ENCODE results near the gene KIF6.

Gene KIF6

GRCh38 chr6:39312912-39313525, 412.2 kb downstream of the KIF6 start:
- POLR2A ChIA-PET: no interaction called here

GRCh38 chr6:39310542-39310941, 414.7 kb downstream of the KIF6 start:
- ChIA-PET POLR2A (no interaction called here), CTCF (interaction anchor here (0.7 to 1.9 kb wide), 9 partner anchors 24 to 443 kb away, joined by 3 to 7 read pairs (median 5); no protein-coding TSS in a partner anchor)
- DNase-seq (ENCODE audit: extremely low spot score): no peak
- TF ChIP-seq SP1 (IDR thresholded peaks at IDR 0.05) (no peak), PKNOX1 (IDR thresholded peaks at IDR 0.05) (no peak), FOXK2 (IDR thresholded peaks at IDR 0.05) (no peak), FOXM1 (IDR thresholded peaks at IDR 0.05; ENCODE audit: borderline replicate concordance) (no peak), CTBP1 (IDR thresholded peaks at IDR 0.05; ENCODE audit: borderline replicate concordance) (no peak)

More at GRCh38 chr6:39312912-39313525, 412.2 kb downstream of the KIF6 start:
- no peak for TF ChIP-seq FOXM1 (IDR thresholded peaks at IDR 0.05; ENCODE audit: borderline replicate concordance)
- no peak for TF ChIP-seq L3MBTL2 (conservative IDR thresholded peaks at IDR 0.05)
- no peak for TF ChIP-seq NFRKB (IDR thresholded peaks at IDR 0.05)
- no peak for TF ChIP-seq ARNT (IDR thresholded peaks at IDR 0.05)
- TF ChIP-seq ZNF384 (IDR thresholded peaks at IDR 0.05): no peak
- CTCF ChIA-PET: no interaction called here
- no peak for DNase-seq (ENCODE audit: extremely low spot score)

DNA sequence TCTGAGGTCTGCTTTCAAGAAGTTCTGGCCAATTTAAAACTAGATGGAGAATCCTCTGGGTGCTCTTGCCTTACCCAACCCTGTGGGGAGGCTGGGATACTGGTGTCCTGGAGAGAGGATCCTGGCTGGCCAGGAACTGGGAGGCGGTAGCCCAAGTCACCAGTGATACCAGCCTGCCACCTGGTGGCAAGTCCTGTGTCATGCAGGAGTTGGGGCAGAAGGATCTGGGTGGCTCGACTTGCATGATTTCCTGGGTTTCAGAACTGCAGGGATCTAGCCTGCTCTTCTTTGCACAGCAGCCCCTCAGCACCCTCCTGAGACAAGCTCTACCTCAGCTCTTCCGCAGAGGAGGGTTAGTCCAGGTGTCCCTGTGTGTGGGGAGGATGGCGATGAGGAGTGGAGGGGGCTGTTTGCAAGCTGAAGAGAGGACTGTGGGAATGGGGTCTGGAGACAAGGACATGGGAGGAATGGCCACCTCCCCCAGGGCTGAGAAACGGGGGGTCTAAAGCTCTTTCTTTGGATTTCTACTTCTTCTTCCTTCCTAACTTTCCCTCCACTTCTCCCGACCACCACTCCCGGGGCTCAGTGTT, 415.2 kb downstream of the KIF6 start:
- TF ChIP-seq FOXA1 (IDR thresholded peaks at IDR 0.05): no peak
- no peak for TF ChIP-seq L3MBTL2 (conservative IDR thresholded peaks at IDR 0.05)
- TF ChIP-seq FOXM1 (IDR thresholded peaks at IDR 0.05; ENCODE audit: borderline replicate concordance): no peak
- TF ChIP-seq ARNT (IDR thresholded peaks at IDR 0.05): no peak
- TF ChIP-seq ZNF384 (IDR thresholded peaks at IDR 0.05): no peak
- no peak for TF ChIP-seq TARDBP (IDR thresholded peaks at IDR 0.05)
- no peak for TF ChIP-seq PKNOX1 (IDR thresholded peaks at IDR 0.05)
- TF ChIP-seq BHLHE40 (IDR thresholded peaks at IDR 0.05; ENCODE audit: borderline replicate concordance): no peak
- TF ChIP-seq SUZ12 (IDR thresholded peaks at IDR 0.05): no peak
- no peak for TF ChIP-seq SP1 (IDR thresholded peaks at IDR 0.05)
- CTCF ChIA-PET: interaction anchor here (0.5 to 1.9 kb wide), 12 partner anchors 24 to 618 kb away, joined by 3 to 7 read pairs (median 4); no protein-coding TSS in a partner anchor
- POLR2A ChIA-PET: no interaction called here
- DNase-seq (ENCODE audit: extremely low spot score): peak; percentile 85

DNA sequence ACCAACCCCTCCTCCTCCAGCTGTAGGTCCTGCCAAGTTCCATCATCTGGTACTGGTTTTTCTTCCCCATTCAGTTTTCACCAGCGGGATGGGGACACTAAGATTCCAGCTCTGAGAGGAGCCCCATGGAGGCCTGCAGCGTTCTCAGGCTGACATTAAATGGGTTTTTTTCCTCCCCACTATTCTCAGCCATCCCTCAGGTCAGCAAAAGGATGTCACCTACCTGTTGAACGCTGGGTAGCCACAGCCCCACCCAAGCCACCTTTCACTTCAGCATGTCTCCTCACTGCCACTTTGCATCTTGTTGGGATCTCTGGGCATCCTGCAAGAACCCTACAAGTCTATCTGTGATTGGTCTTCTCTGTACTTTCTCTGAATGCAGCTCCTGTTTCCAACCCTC, 417.7 kb downstream of the KIF6 start:
- DNase-seq (ENCODE audit: extremely low spot score): no peak
- ChIA-PET CTCF (interaction anchor here (1.1 to 6.8 kb wide), 2 partner anchors 140 to 310 kb away, joined by 4 to 83 read pairs; no protein-coding TSS in a partner anchor), POLR2A (no interaction called here)
- TF ChIP-seq PKNOX1 (IDR thresholded peaks at IDR 0.05) (no peak), TARDBP (IDR thresholded peaks at IDR 0.05) (no peak), SP1 (IDR thresholded peaks at IDR 0.05) (no peak), LEF1 (IDR thresholded peaks at IDR 0.05; ENCODE audit: borderline replicate concordance) (no peak), ARNT (IDR thresholded peaks at IDR 0.05) (no peak), NFRKB (IDR thresholded peaks at IDR 0.05) (no peak), FOXA1 (IDR thresholded peaks at IDR 0.05) (no peak), ELF4 (IDR thresholded peaks at IDR 0.05) (no peak), ZNF384 (IDR thresholded peaks at IDR 0.05) (no peak)

- POLR2A ChIA-PET: no interaction called here
- DNase-seq (ENCODE audit: extremely low spot score): no peak
- no peak for TF ChIP-seq TARDBP (IDR thresholded peaks at IDR 0.05)
- TF ChIP-seq SP1 (IDR thresholded peaks at IDR 0.05): no peak
- TF ChIP-seq ARNT (IDR thresholded peaks at IDR 0.05): no peak
- no peak for TF ChIP-seq NFRKB (IDR thresholded peaks at IDR 0.05)
- TF ChIP-seq BHLHE40 (IDR thresholded peaks at IDR 0.05; ENCODE audit: borderline replicate concordance): no peak
- TF ChIP-seq FOXA1 (IDR thresholded peaks at IDR 0.05): no peak
- TF ChIP-seq ELF4 (IDR thresholded peaks at IDR 0.05): no peak
- TF ChIP-seq ZNF384 (IDR thresholded peaks at IDR 0.05): no peak
- TF ChIP-seq L3MBTL2 (conservative IDR thresholded peaks at IDR 0.05): no peak
- no peak for TF ChIP-seq SUZ12 (IDR thresholded peaks at IDR 0.05)
- no peak for TF ChIP-seq HDGF (IDR thresholded peaks at IDR 0.05; ENCODE audit: borderline replicate concordance)
- CTCF ChIA-PET: interaction anchor here (0.5 to 6.8 kb wide), 6 partner anchors 31 to 432 kb away, joined by 3 to 83 read pairs (median 4); no protein-coding TSS in a partner anchor
Measured at GRCh38 chr6:39304951-39305350, 420.3 kb downstream of the KIF6 start.

- TF ChIP-seq LEF1 (IDR thresholded peaks at IDR 0.05; ENCODE audit: borderline replicate concordance): no peak
- no peak for TF ChIP-seq ELF4 (IDR thresholded peaks at IDR 0.05)
- no peak for TF ChIP-seq ZNF384 (IDR thresholded peaks at IDR 0.05)
- TF ChIP-seq L3MBTL2 (conservative IDR thresholded peaks at IDR 0.05): no peak
- TF ChIP-seq FOXM1 (IDR thresholded peaks at IDR 0.05; ENCODE audit: borderline replicate concordance): no peak
- no peak for TF ChIP-seq BHLHE40 (IDR thresholded peaks at IDR 0.05; ENCODE audit: borderline replicate concordance)
- no peak for TF ChIP-seq PKNOX1 (IDR thresholded peaks at IDR 0.05)
- TF ChIP-seq SP1 (IDR thresholded peaks at IDR 0.05): no peak
- no peak for TF ChIP-seq TARDBP (IDR thresholded peaks at IDR 0.05)
- no peak for TF ChIP-seq FOXK2 (IDR thresholded peaks at IDR 0.05)
- no peak for TF ChIP-seq NFRKB (IDR thresholded peaks at IDR 0.05)
- no peak for TF ChIP-seq FOXA1 (IDR thresholded peaks at IDR 0.05)
- TF ChIP-seq ARNT (IDR thresholded peaks at IDR 0.05): no peak
- no peak for TF ChIP-seq CTBP1 (IDR thresholded peaks at IDR 0.05; ENCODE audit: borderline replicate concordance)
- TF ChIP-seq HDGF (IDR thresholded peaks at IDR 0.05; ENCODE audit: borderline replicate concordance): no peak
- TF ChIP-seq SUZ12 (IDR thresholded peaks at IDR 0.05): no peak
- ChIA-PET POLR2A (interaction anchor here (1.4 kb wide), 1 partner anchor 136 kb away, joined by 3 read pairs; no protein-coding TSS in a partner anchor), CTCF (interaction anchor here (0.5 to 6.8 kb wide), 14 partner anchors 40 to 428 kb away, joined by 3 to 83 read pairs (median 4); partner anchors contain the start of gene KCNK5)
- DNase-seq (ENCODE audit: extremely low spot score): no peak
Measured at GRCh38 chr6:39303425-39304153, 421.6 kb downstream of the KIF6 start.
